HEK293 (cell line): ENCODE measurements around the gene PDE4B.

Source experiments
- CTCF ChIA-PET: fragments of 350-600 bp; formaldehyde crosslinking; extraction: SDS; loops from one replicate; lab custom pipeline; 2021; ENCODE audit warnings: antibody characterized with exemption; lab: Yijun Ruan, JAX
- POLR2A ChIA-PET: fragments of 300-600 bp; formaldehyde crosslinking; extraction: SDS; loops from one replicate; lab custom pipeline; 2020; ENCODE audit warnings: antibody characterized with exemption, inconsistent platforms; lab: Yijun Ruan, JAX
- H3K27ac ChIP-seq: fragments of 200-500 bp; sonication (Bioruptor generic); 2 replicates; pipeline ENCODE4 v1.5.1; 2014; ENCODE audit warnings: low read depth, low read length, control low read depth, inconsistent platforms; ENCODE audit errors: extremely low read depth
- H3K36me3 ChIP-seq, 2 experiments: fragments of 200-500 bp in 1 of 2; sonication (Bioruptor generic) in 1 of 2; 1 replicate in 1 of 2; 2 replicates in 1 of 2; pipeline ENCODE4 v1.5.1; 2014 to 2017; ENCODE audit warnings: inconsistent platforms in 2 of 2, low read length in 2 of 2; ENCODE audit not compliant: control insufficient read depth in 2 of 2, insufficient read depth in 1 of 2
- H3K4me1 ChIP-seq: fragments of 200-500 bp; sonication (Bioruptor generic); 2 replicates; pipeline ENCODE4 v1.5.1; 2014; ENCODE audit warnings: mild to moderate bottlenecking, low read length, inconsistent platforms; ENCODE audit not compliant: control insufficient read depth, insufficient read depth
- H3K4me3 ChIP-seq: 2 replicates; pipeline ENCODE4 v1.5.1; 2011; ENCODE audit warnings: low read depth, mild to moderate bottlenecking, control low read depth, low read length, moderate library complexity
- H3K9me3 ChIP-seq: fragments of 200-500 bp; sonication (Bioruptor generic); 2 replicates; pipeline ENCODE4 v1.5.1; 2014; ENCODE audit warnings: low read depth, low read length, inconsistent platforms; ENCODE audit not compliant: control insufficient read depth, insufficient read depth
- AEBP2 ChIP-seq: fragments of 450-650 bp; formaldehyde crosslinking; IDR thresholded peaks from 2 replicates; pipeline ENCODE4 v1.5.1; 2016; ENCODE audit warnings: missing biosample characterization, missing genetic modification characterization, borderline replicate concordance
- FEZF1 ChIP-seq: fragments of 450-650 bp; formaldehyde crosslinking; IDR thresholded peaks from 2 replicates; pipeline ENCODE4 v1.5.1; 2016; ENCODE audit warnings: missing biosample characterization, missing genetic modification characterization
- OSR2 ChIP-seq: fragments of 450-650 bp; formaldehyde crosslinking; IDR thresholded peaks from 2 replicates; pipeline ENCODE4 v1.5.1; 2016; ENCODE audit warnings: missing biosample characterization, missing genetic modification characterization
- PATZ1 ChIP-seq: fragments of 450-650 bp; formaldehyde crosslinking; IDR thresholded peaks from 2 replicates; pipeline ENCODE4 v1.5.1; 2016; ENCODE audit warnings: missing biosample characterization, missing genetic modification characterization
- PRDM6 ChIP-seq: fragments of 450-650 bp; formaldehyde crosslinking; IDR thresholded peaks from 2 replicates; pipeline ENCODE4 v1.5.1; 2017; ENCODE audit warnings: missing biosample characterization, missing genetic modification characterization
- SP3 ChIP-seq: fragments of 450-650 bp; formaldehyde crosslinking; IDR thresholded peaks from 2 replicates; pipeline ENCODE4 v1.5.1; 2016; ENCODE audit warnings: missing biosample characterization, missing genetic modification characterization
- ZNF148 ChIP-seq: fragments of 450-650 bp; formaldehyde crosslinking; IDR thresholded peaks from 2 replicates; pipeline ENCODE4 v1.5.0; 2017; ENCODE audit warnings: missing biosample characterization, missing genetic modification characterization, borderline replicate concordance
- ZNF184 ChIP-seq: fragments of 450-650 bp; IDR thresholded peaks from 2 replicates; pipeline ENCODE4 v1.5.1; 2018; ENCODE audit warnings: missing biosample characterization, mild to moderate bottlenecking, missing genetic modification characterization
- ZNF248 ChIP-seq: fragments of 450-650 bp; formaldehyde crosslinking; IDR thresholded peaks from 2 replicates; pipeline ENCODE4 v1.5.1; 2017; ENCODE audit warnings: missing biosample characterization, missing genetic modification characterization
- ZNF292 ChIP-seq: fragments of 450-650 bp; formaldehyde crosslinking; IDR thresholded peaks from 2 replicates; pipeline ENCODE4 v1.5.1; 2016; ENCODE audit warnings: low read depth, missing biosample characterization, missing genetic modification characterization, borderline replicate concordance
- ZNF324 ChIP-seq: fragments of 450-650 bp; formaldehyde crosslinking; IDR thresholded peaks from 2 replicates; pipeline ENCODE4 v1.5.1; 2016; ENCODE audit warnings: missing biosample characterization, missing genetic modification characterization
- ZNF416 ChIP-seq: fragments of 450-650 bp; formaldehyde crosslinking; IDR thresholded peaks from 2 replicates; pipeline ENCODE4 v1.5.1; 2016; ENCODE audit warnings: missing biosample characterization, missing genetic modification characterization
- ZNF510 ChIP-seq: fragments of 450-650 bp; formaldehyde crosslinking; IDR thresholded peaks from 2 replicates; pipeline ENCODE4 v1.5.1; 2018; ENCODE audit warnings: mild to moderate bottlenecking, missing genetic modification characterization, missing biosample characterization; ENCODE audit not compliant: insufficient replicate concordance
- ZNF548 ChIP-seq: fragments of 450-650 bp; formaldehyde crosslinking; IDR thresholded peaks from 2 replicates; pipeline ENCODE4 v1.5.1; 2016; ENCODE audit warnings: missing biosample characterization, missing genetic modification characterization
- ZNF585B ChIP-seq: fragments of 450-650 bp; formaldehyde crosslinking; IDR thresholded peaks from 2 replicates; pipeline ENCODE4 v1.5.1; 2016; ENCODE audit warnings: missing biosample characterization, missing genetic modification characterization
- ZNF692 ChIP-seq: fragments of 450-650 bp; formaldehyde crosslinking; IDR thresholded peaks from 2 replicates; pipeline ENCODE4 v1.5.1; 2016; ENCODE audit warnings: missing biosample characterization, missing genetic modification characterization
- ZSCAN4 ChIP-seq: fragments of 450-650 bp; formaldehyde crosslinking; IDR thresholded peaks from 2 replicates; pipeline ENCODE4 v1.5.1; 2017; ENCODE audit warnings: missing biosample characterization, missing genetic modification characterization

Gene PDE4B

GRCh38 chr1:66176832-66177231, 384.1 kb downstream of the PDE4B start (continued):
- no peak for TF ChIP-seq ZNF416
- TF ChIP-seq ZNF548, result no peak
- TF ChIP-seq SP3, result no peak; the same call in 1 of the 2 replicates
- no peak for TF ChIP-seq OSR2 (tag by site-specific recombination)
- TF ChIP-seq ZNF324 (tag by site-specific recombination), result no peak
- no peak for TF ChIP-seq ZNF292
- TF ChIP-seq FEZF1 (tag by site-specific recombination), result peak; percentile 78
- TF ChIP-seq AEBP2 (tag by site-specific recombination), result no peak
- no peak for TF ChIP-seq ZNF585B (tag by site-specific recombination)
- peak; percentile 44; the same call in 1 of the 2 replicates for TF ChIP-seq ZNF692 (tag by site-specific recombination)
- no peak for TF ChIP-seq PATZ1
- TF ChIP-seq ZNF184 (tag by site-specific recombination), result no peak
- TF ChIP-seq ZNF248 (tag by site-specific recombination), result no peak
- no peak for TF ChIP-seq ZNF510 (tag by site-specific recombination)
- no peak for TF ChIP-seq ZSCAN4 (tag by site-specific recombination)
- TF ChIP-seq, all 188 proteins: peak for 6

GRCh38 chr1:66177510-66177909, 384.8 kb downstream of the PDE4B start:
- Histone ChIP-seq H3K4me1 (peaks cover 13% of the 10 kb centered on the region), H3K27ac (no peak overlapping the region), H3K4me3 (no peak overlapping the region), H3K9me3 (no peaks in the 10 kb centered on the region), H3K36me3 (no peaks in the 10 kb centered on the region)
- POLR2A ChIA-PET, result no interaction called here
- TF ChIP-seq ZSCAN4 (tag by site-specific recombination) (no peak), ZNF148 (no peak), PRDM6 (tag by site-specific recombination) (peak; percentile 37; the same call in 1 of the 2 replicates)
- CTCF ChIA-PET, result interaction anchor here (0.6 to 1.5 kb wide), 2 partner anchors 12 to 65 kb away, joined by 3 read pairs; no protein-coding TSS in a partner anchor
